Caco-2 (cell line): Measurements from ENCODE around the gene CRELD1. TPM values are rescaled to one million over a fixed set of nuclear protein-coding genes. Genes with fewer than 3 reads are reported as not detected.

Experiments
- BruUV-seq: library from RNA; stranded (reverse); fragments of 400-500 nt; replicated peaks from 2 replicates; lab custom pipeline; 2021; lab: Mats Ljungman, UMichigan
- CTCF ChIA-PET: fragments of 300-600 bp; sonication (Branson Sonifier 250); formaldehyde crosslinking; loops from one replicate; lab custom pipeline; 2022; ENCODE audit warnings: antibody characterized with exemption; lab: Charles Lee
- POLR2A ChIA-PET: fragments of 300-600 bp; sonication (Branson Sonifier 250); formaldehyde crosslinking; loops from one replicate; lab custom pipeline; 2022; ENCODE audit warnings: antibody characterized with exemption; lab: Charles Lee
- DNase-seq, 2 experiments: peaks; one replicate each; pipeline versions ENCODE4 v3.0.0 to v3.0.0-alpha.2; 2020 to 2022
- H3K27me3 ChIP-seq: replicated peaks from 2 replicates; pipeline ENCODE4 v1.6.0; 2011; ENCODE audit warnings: low read length; ENCODE audit not compliant: control insufficient read depth, insufficient read depth
- H3K36me3 ChIP-seq: 2 replicates; pipeline ENCODE4 v1.5.1; 2011; ENCODE audit warnings: low read length; ENCODE audit not compliant: control insufficient read depth, insufficient read depth
- H3K4me1 ChIP-seq: fragments of 250-450 bp; sonication (Bioruptor Pico); 2 replicates; pipeline ENCODE4 v1.5.1; 2020; ENCODE audit warnings: mild to moderate bottlenecking
- H3K4me3 ChIP-seq: 2 replicates; pipeline ENCODE4 v1.5.1; 2011; ENCODE audit warnings: low read depth, mild to moderate bottlenecking, control low read depth, low read length
- H3K9me3 ChIP-seq: fragments of 250-450 bp; sonication (Bioruptor Pico); 2 replicates; pipeline ENCODE4 v1.5.1; 2020; ENCODE audit warnings: mild to moderate bottlenecking, moderate library complexity
- H3K27ac Mint-ChIP-seq: one replicate; pipeline ENCODE4 v1.8.0; 2022; ENCODE audit warnings: mixed read lengths; ENCODE audit not compliant: unreplicated experiment
- H3K27me3 Mint-ChIP-seq: one replicate; pipeline ENCODE4 v1.8.0; 2022; ENCODE audit warnings: mixed read lengths; ENCODE audit not compliant: insufficient read depth, unreplicated experiment
- H3K36me3 Mint-ChIP-seq: one replicate; pipeline ENCODE4 v1.8.0; 2022; ENCODE audit warnings: mild to moderate bottlenecking, mixed read lengths; ENCODE audit not compliant: insufficient read depth, unreplicated experiment
- H3K4me1 Mint-ChIP-seq: one replicate; pipeline ENCODE4 v1.8.0; 2022; ENCODE audit warnings: low read depth, mixed read lengths; ENCODE audit not compliant: unreplicated experiment
- H3K4me3 Mint-ChIP-seq: one replicate; pipeline ENCODE4 v1.8.0; 2022; ENCODE audit warnings: mild to moderate bottlenecking, moderate library complexity, mixed read lengths; ENCODE audit not compliant: unreplicated experiment
- H3K9me3 Mint-ChIP-seq: one replicate; pipeline ENCODE4 v1.8.0; 2022; ENCODE audit warnings: mixed read lengths; ENCODE audit not compliant: unreplicated experiment
- intact Hi-C: fragments of 100-400 bp; cut with micrococcal nuclease; formaldehyde crosslinking; loops from one replicate; pipeline ENCODE4 v1.10.0; 2022; ENCODE audit not compliant: unreplicated experiment
- total RNA-seq: library from RNA; stranded (reverse); gene quantifications from 2 replicates; pipeline ENCODE4 v1.2.3, GENCODE V29; 2022
- TF ChIP-seq, protein P1 (sequence below), 2 experiments: fragments of 200-600 bp in 1 of 2; IDR thresholded peaks; 1 replicate in 1 of 2; 2 replicates in 1 of 2; pipeline versions ENCODE4 v1.5.1 to v1.8.0; 2011 to 2022; ENCODE audit warnings: antibody characterized with exemption in 1 of 2, control low read depth in 1 of 2, inconsistent platforms in 1 of 2, low read depth in 1 of 2, low read length in 1 of 2, mild to moderate bottlenecking in 1 of 2, moderate library complexity in 1 of 2; ENCODE audit not compliant: insufficient read depth in 1 of 2, severe bottlenecking in 1 of 2, unreplicated experiment in 1 of 2

The CRELD1 gene
- total RNA-seq, 1 experiment from 2014 or later: 18.3 TPM

DNA sequence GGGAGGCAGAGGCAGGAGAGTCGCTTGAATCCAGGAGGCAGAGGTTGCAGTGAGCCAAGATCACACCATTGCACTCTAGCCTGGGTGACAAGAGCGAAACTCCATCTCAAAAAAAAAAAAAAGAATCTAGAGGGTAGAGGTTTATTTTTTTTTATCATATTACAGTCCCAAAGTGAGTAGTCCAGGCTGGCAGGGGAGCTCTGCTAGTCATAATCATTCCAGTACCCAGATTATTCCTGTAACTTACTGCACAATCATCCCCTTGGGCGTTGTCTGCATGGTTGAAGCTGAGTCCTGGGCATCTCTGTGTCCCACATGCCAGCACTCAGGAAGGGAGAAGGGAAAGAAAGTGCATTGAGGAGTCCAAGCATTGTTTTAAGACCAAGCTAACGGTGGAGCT, 8.5 kb downstream of the CRELD1 start:
- Mint-ChIP-seq H3K4me3 (no peak overlapping the region), H3K36me3 (peaks cover 14% of the 10 kb centered on the region), H3K9me3 (no peaks in the 10 kb centered on the region), H3K27me3 (no peaks in the 10 kb centered on the region), H3K27ac (no peak overlapping the region), H3K4me1 (no peaks in the 10 kb centered on the region)
- ChIA-PET CTCF (interaction anchor here (1.1 to 1.5 kb wide), 3 partner anchors 9 to 115 kb away, joined by 3 to 4 read pairs (median 4); partner anchors contain the start of gene CRELD1), POLR2A (interaction anchor here (0.7 to 1.7 kb wide), 2 partner anchors 9 to 535 kb away, joined by 4 to 7 read pairs; partner anchors contain the start of gene CRELD1)
- H3K36me3 ChIP-seq: no peaks in the 10 kb centered on the region
- no peaks in the 10 kb centered on the region for H3K4me1 ChIP-seq
- no peaks in the 10 kb centered on the region for H3K9me3 ChIP-seq
- intact Hi-C loops: no loop called here
- no peak overlapping the region for H3K4me3 ChIP-seq
- DNase-seq: no peak
- no TSS peak for BruUV-seq
- TF ChIP-seq, protein P1, sequence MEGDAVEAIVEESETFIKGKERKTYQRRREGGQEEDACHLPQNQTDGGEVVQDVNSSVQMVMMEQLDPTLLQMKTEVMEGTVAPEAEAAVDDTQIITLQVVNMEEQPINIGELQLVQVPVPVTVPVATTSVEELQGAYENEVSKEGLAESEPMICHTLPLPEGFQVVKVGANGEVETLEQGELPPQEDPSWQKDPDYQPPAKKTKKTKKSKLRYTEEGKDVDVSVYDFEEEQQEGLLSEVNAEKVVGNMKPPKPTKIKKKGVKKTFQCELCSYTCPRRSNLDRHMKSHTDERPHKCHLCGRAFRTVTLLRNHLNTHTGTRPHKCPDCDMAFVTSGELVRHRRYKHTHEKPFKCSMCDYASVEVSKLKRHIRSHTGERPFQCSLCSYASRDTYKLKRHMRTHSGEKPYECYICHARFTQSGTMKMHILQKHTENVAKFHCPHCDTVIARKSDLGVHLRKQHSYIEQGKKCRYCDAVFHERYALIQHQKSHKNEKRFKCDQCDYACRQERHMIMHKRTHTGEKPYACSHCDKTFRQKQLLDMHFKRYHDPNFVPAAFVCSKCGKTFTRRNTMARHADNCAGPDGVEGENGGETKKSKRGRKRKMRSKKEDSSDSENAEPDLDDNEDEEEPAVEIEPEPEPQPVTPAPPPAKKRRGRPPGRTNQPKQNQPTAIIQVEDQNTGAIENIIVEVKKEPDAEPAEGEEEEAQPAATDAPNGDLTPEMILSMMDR (IDR thresholded peaks at IDR 0.05; ENCODE audit: insufficient read depth in 1 of 2, low read depth in 1 of 2, low read length in 1 of 2, severe bottlenecking in 1 of 2, unreplicated experiment in 1 of 2): no peak
- no peaks in the 10 kb centered on the region for H3K27me3 ChIP-seq

DNA sequence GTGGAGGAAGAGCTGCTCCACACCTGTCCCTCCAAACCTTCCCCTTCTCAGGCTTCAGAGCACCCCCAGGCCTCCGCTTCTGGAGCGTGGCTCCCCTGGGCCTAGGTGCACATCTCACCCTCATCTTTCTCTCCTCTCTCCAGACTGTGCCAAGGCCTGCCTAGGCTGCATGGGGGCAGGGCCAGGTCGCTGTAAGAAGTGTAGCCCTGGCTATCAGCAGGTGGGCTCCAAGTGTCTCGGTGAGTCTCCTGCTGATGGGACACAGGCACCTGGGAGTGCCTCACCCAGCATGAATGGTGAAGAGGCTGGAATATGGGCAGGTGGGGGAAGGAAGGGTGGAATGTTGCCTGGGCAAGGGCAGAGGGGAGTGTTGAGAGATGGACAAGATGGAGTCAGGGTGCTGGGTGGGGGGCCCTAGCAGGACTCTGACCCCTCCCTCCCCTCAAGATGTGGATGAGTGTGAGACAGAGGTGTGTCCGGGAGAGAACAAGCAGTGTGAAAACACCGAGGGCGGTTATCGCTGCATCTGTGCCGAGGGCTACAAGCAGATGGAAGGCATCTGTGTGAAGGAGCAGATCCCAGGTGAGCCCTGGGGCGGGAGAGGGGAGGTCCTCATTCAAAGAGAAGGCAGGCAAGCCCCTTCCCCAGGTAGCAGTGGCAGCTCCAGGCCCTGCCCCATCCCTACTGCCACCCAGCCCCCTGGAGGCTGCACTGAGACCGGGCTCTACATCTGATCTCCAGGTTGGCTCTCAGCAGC, 9.5 kb downstream of the CRELD1 start:
- peaks cover 15% of the 10 kb centered on the region for H3K36me3 Mint-ChIP-seq
- H3K27ac Mint-ChIP-seq: no peak overlapping the region
- Histone ChIP-seq H3K4me1 (0 out of 2 replicates have a peak, but pooled peaks cover 6% of the 10 kb centered on the region), H3K9me3 (no peaks in the 10 kb centered on the region), H3K36me3 (no peaks in the 10 kb centered on the region), H3K27me3 (no peaks in the 10 kb centered on the region), H3K4me3 (no peak overlapping the region)
- H3K9me3 Mint-ChIP-seq: no peaks in the 10 kb centered on the region
- CTCF ChIA-PET: interaction anchor here (1.1 to 1.5 kb wide), 2 partner anchors 12 to 116 kb away, joined by 4 read pairs; no protein-coding TSS in a partner anchor
- intact Hi-C loops: no loop called here
- H3K4me3 Mint-ChIP-seq: no peak overlapping the region
- no peak for DNase-seq
- no peaks in the 10 kb centered on the region for H3K27me3 Mint-ChIP-seq
- TF ChIP-seq, protein P1 (IDR thresholded peaks at IDR 0.05; ENCODE audit: insufficient read depth in 1 of 2, low read depth in 1 of 2, low read length in 1 of 2, severe bottlenecking in 1 of 2, unreplicated experiment in 1 of 2): no peak
- H3K4me1 Mint-ChIP-seq: no peaks in the 10 kb centered on the region
- no TSS peak for BruUV-seq
- POLR2A ChIA-PET: interaction anchor here (0.5 kb wide), 1 partner anchor 42 kb away, joined by 7 read pairs; no protein-coding TSS in a partner anchor

DNA sequence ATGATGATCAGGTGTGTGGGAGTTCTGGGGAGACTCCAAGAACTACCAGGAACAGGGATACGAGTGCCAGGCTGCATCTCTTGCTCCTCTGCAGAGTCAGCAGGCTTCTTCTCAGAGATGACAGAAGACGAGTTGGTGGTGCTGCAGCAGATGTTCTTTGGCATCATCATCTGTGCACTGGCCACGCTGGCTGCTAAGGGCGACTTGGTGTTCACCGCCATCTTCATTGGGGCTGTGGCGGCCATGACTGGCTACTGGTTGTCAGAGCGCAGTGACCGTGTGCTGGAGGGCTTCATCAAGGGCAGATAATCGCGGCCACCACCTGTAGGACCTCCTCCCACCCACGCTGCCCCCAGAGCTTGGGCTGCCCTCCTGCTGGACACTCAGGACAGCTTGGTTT, 10.6 kb downstream of the CRELD1 start:
- intact Hi-C loops: no loop called here
- Histone ChIP-seq H3K4me3 (no peak overlapping the region), H3K36me3 (no peaks in the 10 kb centered on the region), H3K9me3 (no peaks in the 10 kb centered on the region), H3K27me3 (no peaks in the 10 kb centered on the region), H3K4me1 (0 out of 2 replicates have a peak, but pooled peaks cover 6% of the 10 kb centered on the region)
- no TSS peak for BruUV-seq
- no peak overlapping the region for H3K27ac Mint-ChIP-seq
- ChIA-PET CTCF (interaction anchor here (0.5 kb wide), 1 partner anchor 12 kb away, joined by 3 read pairs; no protein-coding TSS in a partner anchor), POLR2A (no interaction called here)
- no peaks in the 10 kb centered on the region for H3K9me3 Mint-ChIP-seq
- DNase-seq: no peak
- peaks cover 15% of the 10 kb centered on the region for H3K36me3 Mint-ChIP-seq
- no peaks in the 10 kb centered on the region for H3K4me1 Mint-ChIP-seq
- no peaks in the 10 kb centered on the region for H3K27me3 Mint-ChIP-seq
- peak overlapping the region; percentile 16 for H3K4me3 Mint-ChIP-seq
- TF ChIP-seq, protein P1 (IDR thresholded peaks at IDR 0.05; ENCODE audit: insufficient read depth in 1 of 2, low read depth in 1 of 2, low read length in 1 of 2, severe bottlenecking in 1 of 2, unreplicated experiment in 1 of 2): no peak
